MCF 10A (cell line): ENCODE measurements around the gene ABHD18. TPM values are rescaled to one million over a fixed set of nuclear protein-coding genes. Genes with fewer than 3 reads are reported as not detected.
A peak's percentile ranks its signal among the peaks of the same experiment; 100 is the strongest.
"Not testable (repeated sequence)": the region's sequence is repeated elsewhere in the genome, so short reads cannot be mapped to it uniquely, and the experiment has no call there.

Experiments used
- BruUV-seq: library from RNA; stranded (reverse); fragments of 400-500 nt; replicated peaks from 2 replicates; lab custom pipeline; 2021; lab: Mats Ljungman, UMichigan
- CTCF ChIA-PET: fragments of 300-600 bp; sonication (Branson Sonifier 250); formaldehyde crosslinking; extraction: SDS; loops from one replicate; lab custom pipeline; 2021; ENCODE audit warnings: antibody characterized with exemption, inconsistent platforms; lab: Yijun Ruan, JAX
- POLR2A ChIA-PET: fragments of 300-600, 350-650 bp; sonication (Branson Sonifier 250); formaldehyde crosslinking; extraction: SDS; loops from one replicate; lab custom pipeline; 2020; ENCODE audit warnings: antibody characterized with exemption, inconsistent platforms; lab: Yijun Ruan, JAX
- DNase-seq: peaks from one replicate; pipeline ENCODE4 v3.0.0-alpha.2; 2018; ENCODE audit not compliant: unreplicated experiment
- H3K27ac Mint-ChIP-seq: one replicate; pipeline ENCODE4 v1.8.0; 2022; ENCODE audit warnings: mild to moderate bottlenecking, low read depth, mixed read lengths; ENCODE audit not compliant: unreplicated experiment
- H3K27me3 Mint-ChIP-seq: one replicate; pipeline ENCODE4 v1.8.0; 2022; ENCODE audit warnings: mixed read lengths; ENCODE audit not compliant: insufficient read depth, unreplicated experiment
- H3K36me3 Mint-ChIP-seq: one replicate; pipeline ENCODE4 v1.8.0; 2022; ENCODE audit warnings: mild to moderate bottlenecking, moderate library complexity, mixed read lengths; ENCODE audit not compliant: insufficient read depth, unreplicated experiment
- H3K4me1 Mint-ChIP-seq: one replicate; pipeline ENCODE4 v1.8.0; 2022; ENCODE audit warnings: mixed read lengths; ENCODE audit not compliant: insufficient read depth, unreplicated experiment
- H3K4me3 Mint-ChIP-seq: one replicate; pipeline ENCODE4 v1.8.0; 2022; ENCODE audit warnings: mild to moderate bottlenecking, moderate library complexity, mixed read lengths; ENCODE audit not compliant: unreplicated experiment
- H3K9me3 Mint-ChIP-seq: one replicate; pipeline ENCODE4 v1.8.0; 2022; ENCODE audit warnings: mixed read lengths; ENCODE audit not compliant: unreplicated experiment
- intact Hi-C: fragments of 100-400 bp; cut with micrococcal nuclease; formaldehyde crosslinking; loops from 2 replicates; pipeline ENCODE4 v1.14.1; 2022
- total RNA-seq: library from RNA; stranded (reverse); gene quantifications from 2 replicates; pipeline ENCODE4 v1.2.3, GENCODE V29; 2022
- TF ChIP-seq, protein P1 (sequence below): fragments of 200-600 bp; IDR thresholded peaks from one replicate; pipeline ENCODE4 v1.8.0; 2022; ENCODE audit warnings: antibody characterized with exemption, mild to moderate bottlenecking; ENCODE audit not compliant: unreplicated experiment

ABHD18 gene
- total RNA-seq, 1 experiment from 2014 or later: 10.7 TPM

DNA sequence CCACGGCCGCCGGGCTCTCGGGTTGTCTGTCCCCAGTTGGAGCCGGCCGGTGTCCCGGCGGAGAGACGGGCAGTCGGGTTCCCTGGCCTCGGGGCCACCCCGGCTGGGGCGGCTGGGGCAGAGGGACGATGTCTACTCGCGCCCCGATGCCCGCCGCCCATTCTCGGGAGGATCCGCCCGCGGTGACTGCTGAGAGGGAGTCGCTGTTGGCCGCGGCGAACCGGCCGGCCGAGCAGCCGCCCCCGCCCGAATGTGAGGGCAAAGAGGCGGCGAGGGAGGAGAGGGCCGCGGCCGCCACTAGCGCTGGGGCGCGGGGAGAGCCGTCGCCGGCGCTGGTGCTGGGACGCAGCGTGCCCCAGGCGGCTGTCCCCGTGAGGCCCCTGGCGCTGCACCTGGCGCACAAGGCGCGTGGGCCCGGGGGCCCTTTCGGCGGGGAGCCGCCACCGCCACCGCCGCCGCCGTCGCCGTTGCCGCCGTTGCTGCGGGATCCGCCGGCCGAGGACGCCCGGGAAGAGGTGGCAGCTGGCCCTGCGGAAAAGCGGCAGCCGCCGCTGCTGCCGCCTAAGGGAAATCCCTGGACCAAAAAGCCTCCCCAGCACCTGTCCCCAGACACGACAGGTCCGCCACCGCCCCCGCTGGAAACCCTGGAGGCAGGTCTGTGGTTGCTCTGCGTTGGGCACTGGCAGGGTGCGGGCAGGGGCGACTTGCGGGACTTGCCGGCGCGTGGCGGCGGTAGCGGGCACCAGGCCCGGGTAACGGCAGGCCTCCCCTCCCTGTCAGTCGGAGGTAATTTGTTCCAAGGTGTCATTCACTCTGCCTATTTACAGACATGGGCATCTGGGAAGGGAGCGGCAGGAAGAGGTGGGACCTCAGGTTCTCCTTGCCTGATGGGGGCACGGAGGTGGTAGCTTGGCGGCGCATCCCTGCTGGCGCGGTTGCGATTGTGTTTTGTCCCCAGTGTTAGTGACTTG, 96.6 kb downstream of the ABHD18 start:
- Mint-ChIP-seq H3K27me3 (no peaks in the 10 kb centered on the region), H3K9me3 (no peaks in the 10 kb centered on the region), H3K4me1 (peaks cover 6% of the 10 kb centered on the region), H3K27ac (peak overlapping the region; percentile 84), H3K36me3 (peaks cover 6% of the 10 kb centered on the region), H3K4me3 (peak overlapping the region; percentile 91)
- no TSS peak for BruUV-seq
- TF ChIP-seq, protein P1, sequence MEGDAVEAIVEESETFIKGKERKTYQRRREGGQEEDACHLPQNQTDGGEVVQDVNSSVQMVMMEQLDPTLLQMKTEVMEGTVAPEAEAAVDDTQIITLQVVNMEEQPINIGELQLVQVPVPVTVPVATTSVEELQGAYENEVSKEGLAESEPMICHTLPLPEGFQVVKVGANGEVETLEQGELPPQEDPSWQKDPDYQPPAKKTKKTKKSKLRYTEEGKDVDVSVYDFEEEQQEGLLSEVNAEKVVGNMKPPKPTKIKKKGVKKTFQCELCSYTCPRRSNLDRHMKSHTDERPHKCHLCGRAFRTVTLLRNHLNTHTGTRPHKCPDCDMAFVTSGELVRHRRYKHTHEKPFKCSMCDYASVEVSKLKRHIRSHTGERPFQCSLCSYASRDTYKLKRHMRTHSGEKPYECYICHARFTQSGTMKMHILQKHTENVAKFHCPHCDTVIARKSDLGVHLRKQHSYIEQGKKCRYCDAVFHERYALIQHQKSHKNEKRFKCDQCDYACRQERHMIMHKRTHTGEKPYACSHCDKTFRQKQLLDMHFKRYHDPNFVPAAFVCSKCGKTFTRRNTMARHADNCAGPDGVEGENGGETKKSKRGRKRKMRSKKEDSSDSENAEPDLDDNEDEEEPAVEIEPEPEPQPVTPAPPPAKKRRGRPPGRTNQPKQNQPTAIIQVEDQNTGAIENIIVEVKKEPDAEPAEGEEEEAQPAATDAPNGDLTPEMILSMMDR: peak; percentile 13
- intact Hi-C loops: loop anchor here (2.0 to 10.0 kb wide), 3 partner anchors 177 to 279 kb away; partner anchors contain the start of genes HSPA4L, PGRMC2 and PLK4
- ChIA-PET CTCF (interaction anchor here (0.6 to 0.8 kb wide), 2 partner anchors 96 to 261 kb away, joined by 3 read pairs; no protein-coding TSS in a partner anchor), POLR2A (interaction anchor here (0.6 to 3.8 kb wide), 36 partner anchors 8 to 1031 kb away, joined by 3 to 89 read pairs (median 4); partner anchors contain the start of genes ABHD18, HSPA4L, JADE1 and MFSD8)
- DNase-seq: peak; percentile 80

DNA sequence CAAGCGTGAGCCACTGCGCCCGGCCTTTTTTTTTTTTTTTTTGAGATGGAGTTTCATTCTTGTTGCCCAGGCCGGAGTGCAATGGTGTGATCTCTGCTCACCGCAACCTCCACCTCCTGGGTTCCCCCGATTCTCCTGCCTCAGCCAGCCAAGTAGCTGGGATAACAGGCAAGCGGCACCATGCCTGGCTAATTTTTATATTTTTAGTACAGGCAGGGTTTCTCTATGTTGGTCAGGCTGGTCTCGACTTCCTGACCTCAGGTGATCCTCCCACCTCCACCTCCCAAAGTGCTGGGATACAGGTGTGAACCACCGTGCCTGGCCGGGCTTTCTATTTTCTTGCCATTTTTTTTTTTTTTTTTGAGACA, 101.2 kb downstream of the ABHD18 start:
- intact Hi-C loops: loop anchor here (10.0 kb wide), 1 partner anchor 182 kb away; the partner anchor contains the start of gene PLK4
- H3K27me3 Mint-ChIP-seq, CTCF ChIA-PET: not testable (repeated sequence)

DNA sequence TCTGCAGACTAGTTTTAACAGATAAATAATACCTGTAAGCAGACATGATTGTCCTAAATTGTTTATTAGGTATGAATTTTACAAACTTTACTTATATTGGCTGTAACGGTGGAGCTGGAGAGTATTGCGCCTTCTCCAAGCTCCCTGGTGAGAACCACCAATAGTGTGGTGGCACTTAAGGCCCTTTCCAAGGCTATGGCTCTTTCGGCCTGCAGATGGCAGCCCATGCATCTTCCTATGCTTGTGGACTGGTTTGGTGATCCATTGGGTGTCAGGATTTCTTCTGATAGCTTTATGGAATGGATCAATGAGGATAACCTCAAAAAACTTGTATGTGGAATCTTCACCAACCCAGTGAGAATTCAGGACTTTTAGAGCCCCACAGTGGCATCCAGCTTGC, 103.7 kb downstream of the ABHD18 start:
- intact Hi-C loops: loop anchor here (10.0 kb wide), 1 partner anchor 184 kb away; the partner anchor contains the start of gene PLK4
- H3K4me3 Mint-ChIP-seq: no peak overlapping the region
- H3K4me1 Mint-ChIP-seq: peaks cover 6% of the 10 kb centered on the region
- ChIA-PET POLR2A (interaction anchor here (0.7 to 1.3 kb wide), 2 partner anchors 8 to 278 kb away, joined by 3 read pairs; partner anchors contain the start of gene LARP1B), CTCF (interaction anchor here (0.6 to 0.7 kb wide), 3 partner anchors 12 to 122 kb away, joined by 3 read pairs; no protein-coding TSS in a partner anchor)
- DNase-seq: peak; percentile 27
- TF ChIP-seq, protein P1: no peak
- H3K27me3 Mint-ChIP-seq: no peaks in the 10 kb centered on the region
- BruUV-seq: no TSS peak
- peaks cover 13% of the 10 kb centered on the region for H3K36me3 Mint-ChIP-seq
- no peak overlapping the region for H3K27ac Mint-ChIP-seq
- H3K9me3 Mint-ChIP-seq: no peaks in the 10 kb centered on the region

More for the DNA sequence above, 101.2 kb downstream of the ABHD18 start:
- H3K4me1 Mint-ChIP-seq, BruUV-seq, H3K9me3 Mint-ChIP-seq, H3K4me3 Mint-ChIP-seq, H3K27ac Mint-ChIP-seq, POLR2A ChIA-PET, DNase-seq: not testable (repeated sequence)
- H3K36me3 Mint-ChIP-seq: peaks cover 13% of the 10 kb centered on the region

DNA sequence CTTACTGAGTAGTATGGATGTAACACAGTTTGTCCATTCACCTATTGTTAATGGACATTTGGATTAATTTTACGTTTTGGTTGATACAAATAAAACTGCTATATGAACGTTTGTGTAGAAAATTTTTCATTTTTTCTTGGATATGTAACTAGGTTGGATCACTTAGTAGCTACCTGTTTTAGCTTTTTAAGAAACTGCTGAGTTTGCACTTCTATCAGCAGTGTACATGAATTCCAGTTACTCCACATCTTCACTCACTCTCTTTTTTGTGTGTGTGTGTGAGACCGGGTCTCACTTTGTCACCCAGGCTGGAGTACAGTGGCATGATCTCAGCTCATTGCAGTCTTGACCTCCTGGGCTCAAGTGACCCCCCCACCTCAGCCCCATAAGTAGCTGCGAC, 111.3 kb downstream of the ABHD18 start:
- Mint-ChIP-seq H3K27ac (no peak overlapping the region), H3K4me1 (no peaks in the 10 kb centered on the region), H3K27me3 (no peaks in the 10 kb centered on the region), H3K9me3 (no peaks in the 10 kb centered on the region), H3K4me3 (no peak overlapping the region), H3K36me3 (peaks cover 39% of the 10 kb centered on the region)
- BruUV-seq: no TSS peak
- intact Hi-C loops: no loop called here
- DNase-seq: no peak
- CTCF ChIA-PET: interaction anchor here (0.6 kb wide), 1 partner anchor 79 kb away, joined by 4 read pairs; no protein-coding TSS in a partner anchor
- TF ChIP-seq, protein P1: no peak
- POLR2A ChIA-PET: interaction anchor here (0.8 to 1.1 kb wide), 2 partner anchors 12 to 111 kb away, joined by 3 to 4 read pairs; partner anchors contain the start of genes ABHD18 and MFSD8

Other genes with a start within 250 kb of the ABHD18 start
- not detected in 2 replicates for gene SLC25A31, start 235.0 kb upstream of the ABHD18 start, total RNA-seq
- 45.9 and 68.9 TPM in 2 replicates for gene HSPA4L, start 183.1 kb upstream of the ABHD18 start, total RNA-seq
- gene PLK4, start 84.5 kb upstream of the ABHD18 start, total RNA-seq: 8.9 and 10.9 TPM in 2 replicates
- 17.7 and 24.1 TPM in 2 replicates for gene MFSD8, start 233 bp upstream of the ABHD18 start, total RNA-seq
- 56.1 and 62.8 TPM in 2 replicates for gene LARP1B, start 95.9 kb downstream of the ABHD18 start, total RNA-seq